A673 (cell line): ENCODE measurements around the gene RASGRP1. TPM values are rescaled to one million over a fixed set of nuclear protein-coding genes. Genes with fewer than 3 reads are reported as not detected.

ENCODE experiments used
- BruUV-seq: library from RNA; stranded (reverse); fragments of 400-500 nt; replicated peaks from 2 replicates; lab custom pipeline; 2021; lab: Mats Ljungman, UMichigan
- CTCF ChIA-PET: fragments of 300-600 bp; sonication (Branson Sonifier 250); formaldehyde crosslinking; loops from one replicate; lab custom pipeline; 2022; ENCODE audit warnings: antibody characterized with exemption; lab: Charles Lee
- POLR2A ChIA-PET: fragments of 300-600 bp; sonication (Branson Sonifier 250); formaldehyde crosslinking; loops from one replicate; lab custom pipeline; 2022; ENCODE audit warnings: antibody characterized with exemption; ENCODE audit not compliant: low non-redundant PET; lab: Charles Lee
- DNase-seq: peaks from one replicate; pipeline ENCODE4 v3.0.0-alpha.2; 2015; ENCODE audit warnings: low spot score
- H3K27ac ChIP-seq: fragments of 200-600 bp; sonication (generic); 2 replicates; pipeline ENCODE4 v1.5.1; 2016; ENCODE audit warnings: mixed run types, low read depth, mild to moderate bottlenecking, mixed read lengths, antibody characterized with exemption, low read length; ENCODE audit not compliant: poor library complexity, severe bottlenecking
- H3K27me3 ChIP-seq: fragments of 200-600 bp; sonication (generic); replicated peaks from 2 replicates; pipeline ENCODE4 v1.6.1; 2017; ENCODE audit warnings: mixed run types, low read depth, mild to moderate bottlenecking, mixed read lengths, antibody characterized with exemption, low read length; ENCODE audit not compliant: insufficient read depth, poor library complexity
- H3K36me3 ChIP-seq: fragments of 200-600 bp; sonication (generic); 2 replicates; pipeline ENCODE4 v1.6.1; 2016; ENCODE audit warnings: mixed run types, mild to moderate bottlenecking, mixed read lengths, antibody characterized with exemption, low read length; ENCODE audit not compliant: insufficient read depth, poor library complexity, severe bottlenecking
- H3K4me1 ChIP-seq: fragments of 200-600 bp; sonication (generic); 2 replicates; pipeline ENCODE4 v1.6.1; 2017; ENCODE audit warnings: mixed run types, mild to moderate bottlenecking, mixed read lengths, antibody characterized with exemption, low read length; ENCODE audit not compliant: insufficient read depth, poor library complexity, severe bottlenecking
- H3K4me3 ChIP-seq: fragments of 200-600 bp; sonication (generic); 2 replicates; pipeline ENCODE4 v1.5.1; 2016; ENCODE audit warnings: low read depth, mixed run types, mild to moderate bottlenecking, mixed read lengths, low read length; ENCODE audit not compliant: poor library complexity, severe bottlenecking
- H3K9me3 ChIP-seq: fragments of 200-600 bp; sonication (generic); 2 replicates; pipeline ENCODE4 v1.6.1; 2016; ENCODE audit warnings: mixed run types, low read depth, mild to moderate bottlenecking, mixed read lengths, antibody characterized with exemption, low read length; ENCODE audit not compliant: poor library complexity, severe bottlenecking
- CTCF ChIP-seq: fragments of 300-800, 200-600 bp; sonication (generic); conservative IDR thresholded peaks from 2 replicates; pipeline ENCODE4 v1.5.1; 2017; ENCODE audit warnings: low read depth, mild to moderate bottlenecking, antibody characterized with exemption, low read length, moderate library complexity, mixed read lengths
- EZH2 ChIP-seq: fragments of 200-600 bp; sonication (generic); IDR thresholded peaks from 2 replicates; pipeline ENCODE4 v1.6.1; 2017; ENCODE audit warnings: borderline replicate concordance, low read depth, mild to moderate bottlenecking, mixed read lengths, antibody characterized with exemption, low read length; ENCODE audit not compliant: poor library complexity, severe bottlenecking
- intact Hi-C: fragments of 100-400 bp; cut with micrococcal nuclease; formaldehyde crosslinking; loops from one replicate; pipeline ENCODE4 v1.10.0; 2022; ENCODE audit not compliant: unreplicated experiment
- total RNA-seq: library from RNA; stranded (reverse); gene quantifications from 2 replicates; pipeline ENCODE4 v1.2.3, GENCODE V29; 2021

Gene RASGRP1
- total RNA-seq, 1 experiment from 2014 or later: not detected

DNA sequence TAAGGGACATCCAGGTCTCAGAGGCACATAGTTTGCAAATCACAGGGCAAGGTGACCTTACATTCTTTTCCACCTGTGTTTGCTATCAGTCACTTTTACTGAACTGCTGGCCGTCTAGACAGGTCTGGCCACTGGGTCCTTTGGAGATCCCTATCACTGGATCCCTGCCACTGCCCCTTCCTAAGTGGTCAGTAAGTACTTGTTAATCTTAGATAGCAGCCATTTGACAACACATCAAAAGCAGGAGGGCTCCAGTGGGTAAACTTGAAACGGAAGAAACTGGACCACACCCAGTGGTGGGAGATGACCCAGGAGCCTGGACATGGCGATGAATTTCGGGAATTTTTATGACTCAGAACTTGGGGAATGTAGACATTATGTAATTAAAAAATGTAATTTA is 28.9 kb upstream of the RASGRP1 start:
- H3K36me3 ChIP-seq: no peaks in the 10 kb centered on the region
- DNase-seq: no peak
- TF ChIP-seq CTCF: no peak
- TF ChIP-seq EZH2: no peak
- intact Hi-C loops: no loop called here
- H3K27ac ChIP-seq: no peak overlapping the region
- no peak overlapping the region for H3K4me3 ChIP-seq
- H3K9me3 ChIP-seq: no peaks in the 10 kb centered on the region
- POLR2A ChIA-PET: interaction anchor here (0.6 kb wide), 1 partner anchor 62 kb away, joined by 3 read pairs; no protein-coding TSS in a partner anchor
- H3K27me3 ChIP-seq: peaks cover 27% of the 10 kb centered on the region
- CTCF ChIA-PET: no interaction called here
- no peaks in the 10 kb centered on the region for H3K4me1 ChIP-seq
- no TSS peak for BruUV-seq

DNA sequence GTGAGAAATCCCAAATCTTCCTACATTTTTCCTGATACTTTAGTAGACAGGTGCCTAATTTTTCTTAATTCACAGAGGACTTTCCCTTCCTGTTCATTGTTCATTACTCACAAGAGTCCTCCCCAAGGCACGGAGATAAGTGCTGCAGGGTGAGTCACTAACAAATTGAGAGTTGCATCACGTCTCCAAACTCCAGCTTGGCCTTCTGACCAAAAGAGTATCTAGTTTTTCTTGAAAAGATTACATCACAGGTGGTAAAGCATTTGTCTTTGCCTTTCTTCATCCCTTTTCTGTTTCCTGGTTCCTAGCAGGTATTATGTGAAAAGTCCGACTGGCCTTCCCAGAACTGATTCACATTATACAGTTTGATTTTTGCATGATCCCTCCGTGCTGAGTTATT is 24.9 kb upstream of the RASGRP1 start:
- POLR2A ChIA-PET: no interaction called here
- Histone ChIP-seq H3K4me3 (no peak overlapping the region), H3K36me3 (no peaks in the 10 kb centered on the region), H3K27ac (no peak overlapping the region), H3K9me3 (no peaks in the 10 kb centered on the region), H3K4me1 (no peaks in the 10 kb centered on the region), H3K27me3 (peaks cover 19% of the 10 kb centered on the region)
- DNase-seq: peak; percentile 33
- intact Hi-C loops: no loop called here
- TF ChIP-seq EZH2 (no peak), CTCF (no peak)
- CTCF ChIA-PET: no interaction called here
- BruUV-seq: no TSS peak

DNA sequence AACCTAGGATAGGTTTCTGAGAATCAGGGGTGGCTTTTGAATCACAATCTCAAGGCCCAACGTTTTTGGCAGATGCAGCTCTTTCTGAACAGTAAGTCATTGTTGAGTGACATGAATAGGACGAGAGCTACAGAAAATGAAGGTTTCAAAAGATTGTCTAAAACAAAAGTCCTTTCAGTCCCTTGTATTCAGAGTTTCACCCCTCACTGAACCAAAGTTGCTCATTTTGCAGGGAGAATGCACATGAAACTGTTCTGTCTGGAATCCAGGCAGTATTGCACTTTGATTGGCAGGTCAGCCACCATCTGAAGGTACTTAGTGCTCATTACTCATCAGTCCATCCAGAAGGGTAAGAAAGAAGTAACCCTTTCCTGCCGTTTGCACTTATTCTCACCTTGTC is 24.1 kb upstream of the RASGRP1 start:
- intact Hi-C loops: no loop called here
- Histone ChIP-seq H3K27me3 (peaks cover 11% of the 10 kb centered on the region), H3K27ac (no peak overlapping the region), H3K4me1 (no peaks in the 10 kb centered on the region), H3K4me3 (no peak overlapping the region), H3K36me3 (no peaks in the 10 kb centered on the region), H3K9me3 (no peaks in the 10 kb centered on the region)
- no peak for DNase-seq
- TF ChIP-seq CTCF (no peak), EZH2 (no peak)
- no TSS peak for BruUV-seq
- ChIA-PET POLR2A (no interaction called here), CTCF (no interaction called here)
